SIG-M5 (cell line): ENCODE data around the gene VEZF1.
"Not testable (repeated sequence)": the region's sequence is repeated elsewhere in the genome, so short reads cannot be mapped to it uniquely, and the experiment has no call there.

ENCODE experiments used
- DNase-seq: peaks from one replicate; lab custom pipeline; 2025; lab: John Stamatoyannopoulos, UW

Gene VEZF1

DNA sequence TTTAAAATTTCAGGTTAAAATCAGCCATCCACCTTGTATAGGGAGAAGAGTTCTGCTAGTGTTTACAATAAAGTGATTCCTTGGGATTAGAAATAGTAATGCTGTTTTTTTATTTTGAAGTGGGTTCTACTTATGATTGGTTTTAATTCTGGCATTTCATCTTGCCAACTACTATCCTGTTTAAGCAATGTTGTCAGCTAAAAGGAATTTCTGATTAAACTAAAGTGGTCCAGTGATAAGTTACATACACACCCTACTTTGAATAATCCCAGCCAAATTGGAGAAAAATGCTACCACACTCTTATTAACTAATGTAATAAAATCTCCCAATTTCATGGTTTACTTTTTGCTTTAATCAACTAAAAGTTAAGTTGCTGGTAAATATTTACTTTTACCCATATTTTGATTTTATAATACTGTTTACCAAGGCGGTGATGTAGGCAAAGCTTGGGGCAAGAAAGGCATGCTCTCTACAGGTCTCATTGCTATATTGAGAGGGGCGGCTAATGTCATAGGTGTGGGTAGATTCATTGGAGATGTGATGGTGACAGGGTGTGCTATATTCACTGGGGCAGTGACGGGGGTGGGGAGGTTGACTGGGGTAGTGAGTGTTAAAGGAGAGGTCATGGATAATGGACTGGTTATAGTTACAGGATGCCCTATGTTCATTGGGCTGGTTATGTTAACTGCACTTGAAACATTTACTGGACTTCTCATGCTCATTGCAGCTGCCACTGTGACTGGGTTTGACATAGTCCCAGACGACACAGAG, 13.8 kb downstream of the VEZF1 start:
- not testable (repeated sequence) for DNase-seq

GRCh38 chr17:57972151-57972550, 15.9 kb downstream of the VEZF1 start:
- DNase-seq = no peak

DNA sequence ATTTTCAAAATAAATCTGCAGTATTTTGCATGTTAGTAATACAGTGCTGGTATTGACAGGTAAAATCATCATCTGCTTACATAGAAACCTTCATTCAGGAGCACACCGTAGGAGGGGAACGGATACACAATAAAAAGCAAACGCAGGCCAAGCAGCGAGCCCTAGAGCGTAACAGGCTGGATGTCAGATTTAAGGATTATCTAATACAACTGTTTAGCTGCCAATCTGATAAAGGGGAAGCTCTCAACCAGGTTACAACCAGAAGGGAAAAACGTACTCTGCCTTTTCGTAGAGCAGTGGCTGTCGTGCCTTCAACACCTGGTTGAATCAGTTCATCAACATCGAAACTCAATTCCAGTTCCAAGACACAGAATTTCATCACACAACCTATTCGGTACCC, 16.5 kb downstream of the VEZF1 start:
- no peak for DNase-seq

GRCh38 chr17:57970710-57971109, 17.3 kb downstream of the VEZF1 start:
- DNase-seq = no peak

- no peak for DNase-seq
These were observed 19.6 kb downstream of the VEZF1 start for GRCh38 chr17:57968456-57968855.

DNA sequence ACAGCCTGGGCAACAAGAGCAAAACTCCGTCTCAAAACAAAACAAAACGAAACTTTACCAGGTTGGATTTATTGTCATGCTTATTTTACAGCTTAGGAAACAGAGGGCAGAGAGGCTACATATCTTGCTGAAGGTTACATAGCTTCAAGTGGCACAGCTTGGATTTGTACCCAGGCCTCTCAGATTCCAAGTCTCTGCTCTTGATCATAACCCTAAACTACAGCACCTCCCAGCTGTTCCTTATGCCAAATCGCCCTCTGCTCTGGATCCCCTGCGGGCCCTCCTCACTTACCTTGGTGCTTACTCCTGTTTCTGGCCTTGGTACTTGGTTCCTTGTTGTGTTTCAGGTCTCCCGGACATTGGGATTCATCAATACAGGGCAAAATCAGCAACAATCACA, 21.2 kb downstream of the VEZF1 start:
- no peak for DNase-seq

DNA sequence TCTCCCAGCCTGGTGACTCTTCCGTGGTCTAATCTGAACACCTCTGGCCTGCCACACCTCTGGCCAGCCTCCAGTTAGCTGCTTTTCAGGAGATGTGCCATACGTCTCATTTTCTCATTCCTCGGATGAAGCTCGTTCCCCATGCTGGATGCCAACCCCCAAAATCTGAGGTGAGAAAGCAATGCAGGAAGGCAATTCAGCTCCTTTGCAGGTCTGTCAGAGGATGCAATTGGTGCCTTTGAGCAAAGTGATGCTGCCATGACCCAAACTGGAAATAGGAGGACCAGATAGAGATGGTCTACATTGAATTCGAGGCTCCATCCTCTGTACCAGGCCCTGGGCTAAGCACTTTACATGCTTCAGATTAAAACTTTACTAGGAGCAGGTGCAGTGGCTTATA, 21.8 kb downstream of the VEZF1 start:
- no peak for DNase-seq

GRCh38 chr17:57965521-57966160, 22.4 kb downstream of the VEZF1 start:
- no peak for DNase-seq

DNA sequence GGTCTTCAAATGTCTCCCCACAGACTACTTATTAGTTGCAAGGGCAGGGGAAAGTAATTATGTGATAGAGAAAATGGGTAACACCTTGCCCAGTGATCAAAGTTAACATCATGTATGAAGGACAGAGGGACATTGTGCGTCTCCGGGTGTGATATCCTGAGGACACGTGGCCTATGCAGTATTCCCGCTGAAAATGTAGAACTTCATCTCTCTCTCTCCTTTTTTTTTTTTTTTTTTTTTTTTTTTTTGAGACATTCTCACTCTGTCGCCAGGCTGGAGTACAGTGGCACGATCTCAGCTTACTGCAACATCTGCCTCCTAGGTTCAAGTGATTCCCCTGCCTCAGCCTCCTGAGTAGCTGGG, 24.9 kb downstream of the VEZF1 start:
- DNase-seq = no peak

DNA sequence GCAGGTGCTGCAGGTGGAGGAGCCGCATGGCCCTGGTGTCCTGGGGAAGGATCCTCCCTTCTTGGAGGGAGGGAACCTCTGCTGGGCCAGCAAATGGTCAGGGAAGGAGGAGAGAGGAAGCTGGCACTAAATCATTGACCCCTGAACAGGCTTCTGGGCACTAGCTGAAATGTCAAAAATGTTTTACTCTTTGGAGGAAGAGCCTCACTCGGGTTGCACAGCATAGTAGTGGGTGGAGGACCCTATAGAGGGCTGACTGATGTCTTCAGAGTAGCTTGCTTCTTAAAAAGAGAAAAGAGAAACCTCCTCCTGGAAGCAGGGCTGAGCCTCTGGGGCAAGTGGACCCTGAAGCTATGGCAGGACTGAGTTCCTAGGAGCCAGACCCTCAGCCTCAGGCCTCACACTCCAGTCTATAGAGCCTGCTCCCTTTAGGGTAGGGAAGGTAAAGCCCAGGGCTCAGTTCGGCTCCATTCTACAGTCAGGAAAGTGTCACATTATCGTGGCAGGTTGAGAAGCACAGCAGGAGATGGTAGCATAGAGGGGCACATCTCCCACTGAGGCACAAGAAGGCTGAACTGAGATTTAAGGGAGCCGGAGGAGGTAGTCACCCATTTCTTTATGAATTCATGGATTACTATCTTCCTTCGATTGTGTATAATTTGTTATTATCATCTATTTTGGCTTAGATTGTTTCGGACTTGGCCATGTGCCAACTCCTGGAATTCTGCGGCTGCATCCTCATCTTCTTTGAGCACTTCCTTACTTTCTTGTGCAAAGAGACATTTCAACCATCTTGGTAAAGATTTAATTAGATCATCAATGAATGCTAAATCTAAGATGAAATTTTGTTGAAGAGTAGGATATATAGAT, 25.5 kb downstream of the VEZF1 start:
- DNase-seq = no peak

GRCh38 chr17:57959929-57960328, 28.1 kb downstream of the VEZF1 start:
- DNase-seq = no peak

GRCh38 chr17:57958391-57958790, 29.7 kb downstream of the VEZF1 start:
- DNase-seq = not testable (repeated sequence)

DNA sequence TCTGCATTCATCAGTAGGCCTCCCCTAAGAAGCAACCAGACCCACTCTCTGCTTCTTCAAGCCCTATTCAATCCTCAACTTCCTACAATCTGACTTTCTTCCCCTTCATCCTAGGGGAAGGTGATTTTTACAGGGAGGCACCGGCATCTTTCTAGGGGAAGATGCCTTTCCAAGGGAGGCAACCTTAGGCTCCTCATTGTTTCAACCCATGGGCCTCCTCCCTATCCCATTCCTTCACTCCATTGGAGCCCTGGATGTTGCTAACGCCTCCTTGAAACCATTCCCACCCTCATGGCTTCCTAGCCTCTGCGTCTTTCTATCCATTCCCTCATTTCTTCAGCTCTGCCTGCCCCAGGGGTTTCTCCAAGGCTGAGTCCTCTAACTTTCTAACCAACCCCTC, 30.2 kb downstream of the VEZF1 start:
- DNase-seq = no peak

DNA sequence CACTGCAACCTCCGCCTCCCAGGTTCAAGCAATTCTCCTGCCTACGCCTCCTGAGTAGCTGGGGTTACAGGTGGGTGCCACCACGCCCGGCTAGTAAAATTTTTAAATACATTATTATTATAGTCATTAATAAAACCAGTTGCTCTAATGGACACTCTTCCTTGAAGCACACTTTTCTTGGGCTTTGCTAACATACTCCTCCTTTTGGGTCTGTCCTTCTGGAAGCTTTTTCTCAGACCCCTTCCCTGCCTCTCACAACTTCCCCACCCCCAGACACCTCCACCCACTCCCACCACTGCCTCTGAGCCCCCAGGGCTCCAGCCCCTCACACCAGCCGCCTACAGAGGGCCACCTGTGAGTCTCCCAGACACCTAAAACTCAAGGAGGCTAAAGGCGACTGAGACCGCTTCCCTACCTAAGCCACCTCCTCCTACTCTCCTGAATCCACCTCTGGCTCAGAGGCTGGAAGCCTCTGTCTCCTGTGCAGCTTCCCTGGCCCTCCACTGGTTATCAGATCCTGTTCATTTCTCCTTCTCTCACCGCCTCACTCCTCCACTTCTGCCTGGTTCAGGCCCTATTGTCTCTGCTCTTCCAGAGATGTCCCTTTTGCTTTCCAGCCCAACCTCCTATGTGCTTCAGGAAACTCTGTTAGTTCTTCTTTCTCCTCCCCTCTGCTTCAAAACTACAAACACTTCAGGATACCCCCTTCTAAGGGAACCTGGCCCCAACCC, 30.8 kb downstream of the VEZF1 start:
- no peak for DNase-seq

- DNase-seq = no peak
These were observed 31.5 kb downstream of the VEZF1 start for GRCh38 chr17:57956291-57957119.

DNA sequence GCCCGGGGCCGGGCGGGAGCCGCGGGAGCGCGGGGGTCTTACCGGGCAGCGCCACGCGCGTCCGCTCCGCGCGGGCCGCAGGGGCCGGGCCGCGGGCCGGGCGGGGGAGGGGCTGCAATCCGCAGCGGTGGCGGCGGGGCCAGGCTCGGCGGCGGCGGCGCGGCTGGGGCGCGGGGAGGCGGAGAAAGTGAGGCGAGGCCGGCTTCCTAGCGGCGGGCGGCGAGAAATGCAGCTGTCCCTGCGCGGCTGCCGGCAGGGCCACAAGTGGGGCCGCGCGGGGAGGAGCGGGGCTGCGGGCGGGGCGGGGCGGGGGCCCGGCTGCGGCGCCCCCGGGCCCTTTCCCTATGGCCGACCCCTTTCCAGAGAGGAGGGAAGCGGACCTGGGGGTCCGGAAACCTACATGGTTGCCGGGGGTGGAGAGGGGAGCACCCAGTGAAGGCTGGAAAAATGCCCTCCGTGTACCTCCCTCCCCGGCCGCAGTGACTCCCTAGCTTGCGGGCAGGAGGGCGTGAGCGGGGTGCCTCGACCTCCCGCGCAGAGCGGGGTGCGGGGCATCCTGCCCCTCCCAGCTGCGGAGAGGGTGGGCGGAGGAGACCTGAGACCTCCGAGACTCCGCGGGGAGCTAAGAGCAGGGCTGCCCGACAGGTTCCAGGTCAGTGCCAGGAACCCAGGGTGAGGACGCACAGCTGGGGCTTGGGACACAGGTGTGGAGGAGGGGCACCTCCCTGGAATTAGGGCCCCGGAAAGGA, 32.7 kb downstream of the VEZF1 start, which contains the start of gene CUEDC1:
TSS of gene CUEDC1 (minus strand) at position 230 of the 749 bp plus-strand sequence. CDS start 69,848 bp downstream, outside the sequence.
- DNase-seq = no peak

DNA sequence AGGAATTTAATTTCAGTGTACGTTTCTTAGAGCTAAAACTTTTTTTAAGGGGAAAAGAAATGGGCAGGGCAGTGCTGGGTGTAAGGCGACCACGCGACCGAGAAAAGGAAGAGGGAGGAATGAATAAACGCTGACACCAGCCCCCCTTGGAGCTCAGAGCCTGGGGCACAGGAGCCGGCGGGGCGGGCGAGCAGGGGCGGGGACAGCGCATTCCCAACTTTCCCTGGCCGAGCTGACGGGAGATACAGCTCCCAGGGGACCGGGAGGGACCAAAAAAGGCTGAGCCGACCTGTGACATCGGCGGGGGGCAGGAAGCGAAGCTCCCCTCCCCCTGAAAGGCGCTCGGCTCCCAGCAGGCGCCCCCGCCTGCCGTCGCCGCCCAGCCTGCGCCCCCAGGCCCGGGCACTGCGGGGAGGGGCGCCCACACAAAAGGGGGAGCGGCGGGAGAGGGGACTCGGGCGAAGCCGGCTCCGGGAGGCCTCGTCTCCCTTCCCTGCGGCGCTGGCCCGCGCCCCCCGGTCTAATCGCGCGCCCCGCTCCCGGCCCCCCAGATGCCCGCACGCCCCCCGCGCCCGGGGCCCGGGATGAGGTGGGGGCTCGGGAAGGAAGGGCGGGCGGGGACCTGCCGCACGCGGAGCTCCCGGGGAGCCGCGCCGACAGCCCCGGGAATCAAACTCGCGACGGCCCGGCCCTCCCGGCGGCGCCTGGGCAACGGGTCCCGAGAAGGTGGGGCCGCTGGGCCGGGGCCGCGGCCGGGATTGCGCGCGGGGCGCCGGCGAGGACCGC, 33.5 kb downstream of the VEZF1 start:
- no peak for DNase-seq

DNA sequence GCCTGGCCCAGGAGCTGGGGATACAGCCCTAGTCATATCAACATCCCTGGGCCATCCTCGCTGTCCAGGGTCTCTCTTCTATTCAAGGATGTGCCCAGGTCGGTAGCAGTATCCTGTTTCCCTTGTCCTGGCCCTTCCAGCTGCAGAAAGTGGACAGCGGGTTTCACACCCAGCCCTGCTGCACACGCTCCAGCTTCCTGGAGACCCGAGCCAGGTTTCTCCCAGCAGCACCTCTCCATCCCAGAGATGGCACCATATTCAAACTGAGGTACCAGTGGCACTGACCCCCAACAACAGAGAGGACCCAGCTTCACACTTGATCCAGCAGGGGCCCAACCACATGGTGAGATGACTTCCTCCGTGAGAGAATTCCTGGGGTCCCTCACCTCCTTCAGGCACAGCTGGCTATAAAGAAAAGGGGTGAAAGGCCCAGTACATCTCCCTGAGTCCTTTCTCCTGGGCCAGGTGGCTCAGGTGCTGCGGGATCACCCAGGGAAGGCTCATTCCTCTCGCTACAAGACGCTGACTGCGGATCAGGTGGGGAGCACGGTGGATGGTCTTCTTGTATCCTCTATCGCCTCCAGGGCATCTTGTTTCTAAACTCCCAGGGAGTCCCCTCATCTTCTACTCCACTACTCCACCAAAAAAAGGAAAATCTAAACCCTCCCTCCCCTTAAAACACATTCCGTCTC, 34.2 kb downstream of the VEZF1 start:
- DNase-seq = no peak

GRCh38 chr17:57953219-57953618, 34.8 kb downstream of the VEZF1 start:
- no peak for DNase-seq
